GDM1 (cell line): Measurements from ENCODE around the gene ANKRD28.
"Not testable (repeated sequence)": the region's sequence is repeated elsewhere in the genome, so short reads cannot be mapped to it uniquely, and the experiment has no call there.

Experiments used
- DNase-seq: peaks from one replicate; lab custom pipeline; 2025; lab: John Stamatoyannopoulos, UW

ANKRD28 gene

GRCh38 chr3:15634671-15635070 is 163.1 kb downstream of the ANKRD28 start:
- no peak for DNase-seq

DNA sequence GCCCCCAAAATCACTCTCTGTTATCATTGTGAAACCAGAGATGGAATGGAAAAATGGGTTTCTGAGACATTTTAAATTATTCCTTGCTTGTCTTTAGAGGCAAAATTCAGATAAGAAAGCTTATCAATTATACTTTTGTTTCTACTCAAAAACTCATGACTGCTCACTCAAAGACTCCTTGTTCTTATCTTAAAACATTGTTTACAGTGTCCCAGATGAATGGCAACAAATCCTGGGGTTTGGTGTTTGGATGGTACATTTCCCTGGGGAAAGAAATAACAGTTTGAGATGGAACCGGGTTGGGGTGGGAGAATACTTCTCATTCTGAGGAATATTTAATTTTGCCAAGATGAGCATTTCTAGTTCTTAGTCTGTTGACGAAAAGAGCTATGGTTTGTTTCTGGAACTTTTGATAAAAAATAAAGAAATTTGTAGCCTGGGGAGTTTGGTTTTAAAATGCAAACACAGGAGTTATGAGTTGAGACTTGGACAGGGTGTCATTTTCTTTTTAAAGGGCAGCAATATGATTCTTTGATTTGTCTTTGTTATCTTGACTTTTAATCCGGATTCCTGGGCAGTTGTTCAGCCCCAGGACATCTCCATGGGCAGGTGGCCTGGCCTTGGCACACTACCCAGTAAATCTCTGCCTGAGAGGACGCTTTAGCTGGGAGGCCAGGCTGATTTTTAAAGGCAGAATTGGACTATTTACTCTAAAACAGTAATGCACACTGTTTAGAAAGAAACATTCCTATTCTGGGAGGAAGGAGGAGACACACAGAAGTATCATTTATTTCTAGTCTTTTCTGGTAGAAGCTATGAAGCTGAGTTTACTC is 163.8 kb downstream of the ANKRD28 start:
- no peak for DNase-seq

GRCh38 chr3:15633159-15633558 is 164.6 kb downstream of the ANKRD28 start:
- no peak for DNase-seq

DNA sequence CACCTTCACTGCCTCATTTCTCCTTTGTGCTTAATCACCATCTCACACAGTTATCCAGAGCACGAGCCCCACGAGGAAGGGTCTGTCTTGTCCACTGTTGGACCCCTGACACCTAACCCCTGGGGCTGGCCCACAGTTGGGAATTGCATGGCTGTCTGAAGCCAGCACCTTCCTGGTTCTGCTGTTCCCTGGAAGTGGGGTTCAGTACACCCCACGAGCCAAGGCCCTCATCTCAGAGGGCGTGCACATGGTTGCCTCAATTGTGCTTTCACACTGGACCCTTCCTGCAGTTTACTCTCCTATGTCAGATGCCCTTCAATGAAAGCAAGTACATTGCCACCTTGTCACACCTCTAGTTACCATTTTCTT is 165.6 kb downstream of the ANKRD28 start:
- no peak for DNase-seq

- DNase-seq, result no peak
Measured at GRCh38 chr3:15631426-15632211, 166.2 kb downstream of the ANKRD28 start.

- no peak for DNase-seq
Measured at GRCh38 chr3:15630646-15631350, 167.0 kb downstream of the ANKRD28 start.

DNA sequence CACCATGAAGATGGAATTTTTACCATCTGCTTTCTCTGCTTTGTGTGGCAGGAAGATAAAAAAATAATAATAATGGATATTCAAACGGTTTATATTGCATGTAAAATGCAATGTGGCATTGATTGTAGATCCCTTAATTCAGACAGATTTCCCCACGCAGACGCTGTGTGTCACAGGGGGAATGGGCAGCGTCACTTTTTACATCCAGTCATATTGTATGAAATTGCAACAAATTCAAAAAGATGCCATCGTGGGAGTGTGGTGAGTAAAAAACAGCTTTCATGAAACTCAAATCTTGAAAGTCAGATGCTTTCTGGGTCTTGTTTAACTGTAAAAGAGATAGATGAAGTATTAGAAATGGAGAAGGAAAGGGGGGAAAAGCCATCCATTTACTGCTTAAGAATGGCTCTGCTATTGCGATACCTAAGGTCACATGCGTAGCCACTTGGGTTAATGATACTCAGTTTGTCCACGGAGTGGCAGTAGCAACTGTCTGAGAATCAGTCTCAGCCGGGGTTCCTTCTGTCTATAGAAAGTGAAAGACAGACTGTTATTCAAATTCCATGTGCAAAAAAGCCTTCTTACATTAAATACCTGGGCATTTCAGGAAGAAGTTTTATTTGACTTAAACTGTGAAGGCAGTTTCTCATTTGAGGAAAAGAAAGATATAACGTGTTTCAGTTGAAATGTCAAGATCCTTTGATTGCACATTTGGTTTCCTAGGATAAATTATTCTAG is 167.8 kb downstream of the ANKRD28 start:
- DNase-seq, result peak; percentile 54

- no peak for DNase-seq
Measured at GRCh38 chr3:15628967-15629366, 168.8 kb downstream of the ANKRD28 start.

GRCh38 chr3:15623535-15624440 is 174.0 kb downstream of the ANKRD28 start:
- no peak for DNase-seq

GRCh38 chr3:15619659-15620464 is 177.9 kb downstream of the ANKRD28 start:
- not testable (repeated sequence) for DNase-seq
